Measurements from ENCODE around the gene MAGEF1.

MAGEF1 gene

DNA sequence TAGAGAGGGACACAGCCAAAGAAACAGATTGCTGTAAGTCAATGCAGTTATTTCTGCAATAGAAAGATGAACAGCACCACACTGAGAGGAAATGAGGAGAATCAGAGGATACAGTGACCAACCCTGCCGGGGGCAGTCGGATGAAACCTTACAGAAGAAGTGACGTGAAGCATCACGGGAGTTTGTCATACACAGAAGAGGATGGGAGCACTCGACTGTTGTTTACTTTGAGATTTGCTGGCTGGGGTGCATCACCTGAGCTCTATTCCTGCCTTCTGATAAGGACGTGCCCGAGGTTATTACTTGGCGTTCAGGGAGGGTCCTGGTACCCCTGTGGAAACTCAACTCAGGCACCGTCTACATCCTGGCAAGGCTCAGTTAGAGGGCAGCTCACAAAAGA, 45.4 kb downstream of the MAGEF1 start:
- H3K4me1 ChIP-seq (ENCODE audit: control insufficient read depth in 2 of 2, insufficient read depth in 2 of 2, low read length in 2 of 2), result no peaks in the 10 kb centered on the region
- no peak overlapping the region for H3K9ac ChIP-seq (ENCODE audit: low read depth in 1 of 2, low read length in 2 of 2)
- no peaks in the 10 kb centered on the region for H3K36me3 ChIP-seq (ENCODE audit: control insufficient read depth in 2 of 2, insufficient read depth in 2 of 2, low read length in 2 of 2)
- no peak overlapping the region for H3K27ac ChIP-seq (ENCODE audit: low read depth in 2 of 2, low read length in 2 of 2)
- H3K4me3 ChIP-seq (ENCODE audit: low read length in 2 of 2), result no peak overlapping the region
- H3K9me3 ChIP-seq (ENCODE audit: control insufficient read depth in 2 of 2, low read length in 2 of 2), result no peaks in the 10 kb centered on the region
- no peaks in the 10 kb centered on the region for H3K27me3 ChIP-seq (ENCODE audit: control insufficient read depth in 2 of 2, insufficient read depth in 2 of 2, low read length in 2 of 2)

DNA sequence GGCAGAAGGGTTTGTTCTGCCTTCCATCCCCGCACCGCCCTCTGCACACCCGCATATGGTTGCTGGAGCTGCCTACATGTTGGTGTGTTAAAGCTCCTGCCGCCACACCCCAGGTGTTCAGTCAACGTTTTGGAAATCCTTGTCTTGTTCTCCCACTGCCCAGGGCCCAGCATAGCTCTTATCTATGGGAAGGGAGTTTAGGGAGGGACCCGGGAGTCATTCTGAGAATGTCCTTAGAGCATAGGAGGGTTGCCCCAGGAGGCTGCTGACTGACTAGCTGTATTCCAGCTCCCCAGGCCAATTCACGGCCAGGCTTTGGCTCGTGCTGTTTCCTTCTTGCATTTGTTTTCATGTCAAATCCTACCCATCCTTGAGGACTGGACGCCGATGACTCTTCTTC, 46.8 kb downstream of the MAGEF1 start:
- H3K27me3 ChIP-seq (ENCODE audit: control insufficient read depth in 2 of 2, insufficient read depth in 2 of 2, low read length in 2 of 2), result no peaks in the 10 kb centered on the region
- no peaks in the 10 kb centered on the region for H3K4me1 ChIP-seq (ENCODE audit: control insufficient read depth in 2 of 2, insufficient read depth in 2 of 2, low read length in 2 of 2)
- H3K36me3 ChIP-seq (ENCODE audit: control insufficient read depth in 2 of 2, insufficient read depth in 2 of 2, low read length in 2 of 2), result no peaks in the 10 kb centered on the region
- H3K27ac ChIP-seq (ENCODE audit: low read depth in 2 of 2, low read length in 2 of 2), result no peak overlapping the region
- no peaks in the 10 kb centered on the region for H3K9me3 ChIP-seq (ENCODE audit: control insufficient read depth in 2 of 2, low read length in 2 of 2)
- H3K9ac ChIP-seq (ENCODE audit: low read depth in 1 of 2, low read length in 2 of 2), result no peak overlapping the region
- H3K4me3 ChIP-seq (ENCODE audit: low read length in 2 of 2), result no peak overlapping the region

DNA sequence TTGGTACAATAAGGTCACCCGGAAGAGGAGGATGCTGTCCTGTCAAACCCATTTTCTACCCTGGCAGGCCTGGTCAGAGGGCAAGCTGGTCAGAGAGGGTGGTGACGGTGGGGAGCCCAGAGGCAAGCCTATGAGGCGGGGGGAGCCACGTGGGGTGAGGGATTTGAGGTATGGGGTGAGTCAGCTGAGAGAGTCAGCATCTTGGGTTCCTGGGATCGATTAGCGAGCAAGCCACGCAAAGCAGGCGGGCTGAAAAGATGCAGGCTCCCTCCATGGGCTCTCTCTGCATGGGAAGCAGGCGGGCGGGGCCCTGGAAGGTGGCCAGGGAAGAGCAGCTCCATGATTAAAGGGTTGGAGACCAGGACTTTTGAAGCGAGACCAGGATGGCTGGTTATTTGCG, 48.1 kb downstream of the MAGEF1 start:
- Histone ChIP-seq H3K27me3 (ENCODE audit: control insufficient read depth in 2 of 2, insufficient read depth in 2 of 2, low read length in 2 of 2) (no peaks in the 10 kb centered on the region), H3K9me3 (ENCODE audit: control insufficient read depth in 2 of 2, low read length in 2 of 2) (no peaks in the 10 kb centered on the region), H3K4me1 (ENCODE audit: control insufficient read depth in 2 of 2, insufficient read depth in 2 of 2, low read length in 2 of 2) (no peaks in the 10 kb centered on the region), H3K9ac (ENCODE audit: low read depth in 1 of 2, low read length in 2 of 2) (no peak overlapping the region), H3K4me3 (ENCODE audit: low read length in 2 of 2) (no peak overlapping the region), H3K36me3 (ENCODE audit: control insufficient read depth in 2 of 2, insufficient read depth in 2 of 2, low read length in 2 of 2) (no peaks in the 10 kb centered on the region), H3K27ac (ENCODE audit: low read depth in 2 of 2, low read length in 2 of 2) (no peak overlapping the region)

DNA sequence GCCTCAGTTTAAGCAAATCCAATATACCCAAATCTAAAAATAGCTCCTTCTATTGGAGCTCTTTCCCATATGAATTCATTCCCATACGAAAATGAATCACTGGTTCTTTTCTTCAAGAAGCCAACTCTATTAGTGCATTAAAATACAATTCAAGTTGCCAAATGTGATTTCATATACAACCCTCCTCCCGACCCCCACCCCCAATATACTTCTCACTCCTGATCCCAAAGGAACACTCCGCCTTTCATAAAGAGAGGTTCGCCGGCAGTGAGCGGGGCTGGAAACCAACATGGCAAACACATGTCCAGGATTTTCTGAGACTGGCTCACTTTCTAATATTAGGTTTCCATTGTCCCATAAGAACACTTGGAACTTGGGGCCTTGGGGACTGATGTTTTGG, 48.5 kb downstream of the MAGEF1 start:
- no peaks in the 10 kb centered on the region for H3K27me3 ChIP-seq (ENCODE audit: control insufficient read depth in 2 of 2, insufficient read depth in 2 of 2, low read length in 2 of 2)
- H3K4me1 ChIP-seq (ENCODE audit: control insufficient read depth in 2 of 2, insufficient read depth in 2 of 2, low read length in 2 of 2), result no peaks in the 10 kb centered on the region
- H3K4me3 ChIP-seq (ENCODE audit: low read length in 2 of 2), result no peak overlapping the region
- no peak overlapping the region for H3K9ac ChIP-seq (ENCODE audit: low read depth in 1 of 2, low read length in 2 of 2)
- no peaks in the 10 kb centered on the region for H3K36me3 ChIP-seq (ENCODE audit: control insufficient read depth in 2 of 2, insufficient read depth in 2 of 2, low read length in 2 of 2)
- no peak overlapping the region for H3K27ac ChIP-seq (ENCODE audit: low read depth in 2 of 2, low read length in 2 of 2)
- no peaks in the 10 kb centered on the region for H3K9me3 ChIP-seq (ENCODE audit: control insufficient read depth in 2 of 2, low read length in 2 of 2)

DNA sequence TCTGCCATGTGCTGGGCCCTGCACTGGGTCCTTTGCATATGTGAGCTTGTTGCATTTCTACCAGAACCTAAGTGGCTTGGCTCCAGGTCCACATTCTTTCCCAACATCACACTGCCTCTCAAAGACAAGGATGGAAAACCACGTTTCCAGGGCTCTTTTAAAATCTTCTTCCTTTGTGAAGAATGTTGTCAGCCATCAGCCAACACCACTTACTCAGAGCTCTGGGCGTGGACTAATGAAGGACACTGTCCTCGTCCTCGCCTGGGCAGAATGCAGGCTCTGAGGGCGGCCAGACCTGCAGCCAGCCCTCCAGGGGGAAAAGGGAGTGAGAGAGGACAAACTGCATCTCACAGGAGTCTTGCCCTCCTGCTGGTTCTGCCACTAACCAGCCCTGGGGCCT, 49.7 kb downstream of the MAGEF1 start:
- Histone ChIP-seq H3K9me3 (ENCODE audit: control insufficient read depth in 2 of 2, low read length in 2 of 2) (no peaks in the 10 kb centered on the region), H3K27me3 (ENCODE audit: control insufficient read depth in 2 of 2, insufficient read depth in 2 of 2, low read length in 2 of 2) (no peaks in the 10 kb centered on the region), H3K36me3 (ENCODE audit: control insufficient read depth in 2 of 2, insufficient read depth in 2 of 2, low read length in 2 of 2) (no peaks in the 10 kb centered on the region), H3K9ac (ENCODE audit: low read depth in 1 of 2, low read length in 2 of 2) (no peak overlapping the region), H3K4me1 (ENCODE audit: control insufficient read depth in 2 of 2, insufficient read depth in 2 of 2, low read length in 2 of 2) (no peaks in the 10 kb centered on the region), H3K27ac (ENCODE audit: low read depth in 2 of 2, low read length in 2 of 2) (no peak overlapping the region), H3K4me3 (ENCODE audit: low read length in 2 of 2) (no peak overlapping the region)

DNA sequence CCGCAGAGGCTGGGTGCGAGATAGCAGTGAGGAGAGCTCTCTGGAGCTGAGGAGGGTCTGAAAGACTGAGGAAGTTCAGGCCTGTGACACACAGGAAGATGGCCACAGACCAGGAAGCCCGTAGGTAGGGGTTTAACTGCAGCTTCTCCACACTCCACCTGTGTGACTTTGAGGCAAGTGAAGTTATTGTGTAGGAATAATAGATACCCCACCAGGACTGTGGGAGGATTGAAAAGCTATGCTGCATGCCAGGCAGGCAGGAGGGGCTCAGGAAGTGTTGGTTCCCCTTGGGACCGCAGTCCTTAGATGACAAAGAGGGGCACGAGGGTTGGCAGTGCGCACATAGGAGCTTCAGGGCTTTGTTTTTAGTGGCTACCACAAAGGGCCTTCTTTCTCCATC, 50.9 kb downstream of the MAGEF1 start:
- no peaks in the 10 kb centered on the region for H3K27me3 ChIP-seq (ENCODE audit: control insufficient read depth in 2 of 2, insufficient read depth in 2 of 2, low read length in 2 of 2)
- no peak overlapping the region for H3K27ac ChIP-seq (ENCODE audit: low read depth in 2 of 2, low read length in 2 of 2)
- H3K9me3 ChIP-seq (ENCODE audit: control insufficient read depth in 2 of 2, low read length in 2 of 2), result no peaks in the 10 kb centered on the region
- H3K36me3 ChIP-seq (ENCODE audit: control insufficient read depth in 2 of 2, insufficient read depth in 2 of 2, low read length in 2 of 2), result no peaks in the 10 kb centered on the region
- H3K4me3 ChIP-seq (ENCODE audit: low read length in 2 of 2), result no peak overlapping the region
- no peak overlapping the region for H3K9ac ChIP-seq (ENCODE audit: low read depth in 1 of 2, low read length in 2 of 2)
- no peaks in the 10 kb centered on the region for H3K4me1 ChIP-seq (ENCODE audit: control insufficient read depth in 2 of 2, insufficient read depth in 2 of 2, low read length in 2 of 2)

All from mucosa of rectum (tissue), 2 donors.